Dermis microvascular lymphatic vessel endothelial cell (primary cell): ENCODE measurements around the gene IQGAP2. TPM values are rescaled to one million over a fixed set of nuclear protein-coding genes. Genes with fewer than 3 reads are reported as not detected.
A peak's percentile ranks its signal among the peaks of the same experiment; 100 is the strongest.
"Not testable (repeated sequence)": the region's sequence is repeated elsewhere in the genome, so short reads cannot be mapped to it uniquely, and the experiment has no call there.

Experiments used
- DNase-seq, 2 donors: peaks; one replicate each; pipeline versions ENCODE4 v3.0.0 to v3.0.0-alpha.2; 2010; ENCODE audit warnings: low read depth in 2 of 2
- total RNA-seq: library from RNA; depleted of rRNA; stranded (reverse); fragments of >200 nt; gene quantifications from 2 replicates; pipeline ENCODE4 v1.2.1, GENCODE V29; 2014

Gene IQGAP2
- total RNA-seq, 1 donor from 2014 or later, result 1.8 TPM

- no peak for DNase-seq
Observed at GRCh38 chr5:76529464-76530344, 126.6 kb downstream of the IQGAP2 start.

- DNase-seq, result no peak
Observed at GRCh38 chr5:76532052-76532451, 129.0 kb downstream of the IQGAP2 start.

GRCh38 chr5:76532973-76533372 is 129.9 kb downstream of the IQGAP2 start:
- DNase-seq, result no peak

GRCh38 chr5:76535577-76535976 is 132.5 kb downstream of the IQGAP2 start:
- no peak for DNase-seq

- DNase-seq, result no peak
Observed at GRCh38 chr5:76537073-76537543, 134.0 kb downstream of the IQGAP2 start.

GRCh38 chr5:76542241-76542640 is 139.2 kb downstream of the IQGAP2 start:
- no peak for DNase-seq

GRCh38 chr5:76542887-76543690 is 140.0 kb downstream of the IQGAP2 start:
- DNase-seq, result no peak

- peak; percentile 9 to 26 for DNase-seq
Observed at GRCh38 chr5:76544268-76544926, 141.3 kb downstream of the IQGAP2 start.

- no peak for DNase-seq
Observed at GRCh38 chr5:76545184-76545583, 142.1 kb downstream of the IQGAP2 start.

- no peak for DNase-seq
Observed at GRCh38 chr5:76546497-76547102, 143.5 kb downstream of the IQGAP2 start.

- no peak for DNase-seq
Observed at GRCh38 chr5:76547242-76547890, 144.3 kb downstream of the IQGAP2 start.

GRCh38 chr5:76547891-76548524 is 144.9 kb downstream of the IQGAP2 start:
- no peak for DNase-seq

GRCh38 chr5:76548525-76549229 is 145.6 kb downstream of the IQGAP2 start:
- no peak for DNase-seq

GRCh38 chr5:76550881-76551280 is 147.8 kb downstream of the IQGAP2 start:
- not testable (repeated sequence) for DNase-seq

- no peak for DNase-seq
Observed at GRCh38 chr5:76552546-76552945, 149.5 kb downstream of the IQGAP2 start.

- DNase-seq, result no peak
Observed at GRCh38 chr5:76553251-76553650, 150.2 kb downstream of the IQGAP2 start.

GRCh38 chr5:76555114-76555513 is 152.0 kb downstream of the IQGAP2 start:
- no peak for DNase-seq

GRCh38 chr5:76555717-76556116 is 152.6 kb downstream of the IQGAP2 start:
- DNase-seq, result no peak

GRCh38 chr5:76556511-76557221 is 153.6 kb downstream of the IQGAP2 start:
- DNase-seq, result no peak
